Activated naive CD4-positive, alpha-beta T cell treated with Interleukin-2 at 50 U/mL for 16 hours (primary cell): ENCODE measurements around the gene IGHMBP2.
A peak's percentile ranks its signal among the peaks of the same experiment; 100 is the strongest.

Experiments
- DNase-seq: peaks from one replicate; pipeline ENCODE4 v3.0.0-alpha.2; 2020

Gene IGHMBP2

GRCh38 chr11:68890490-68891231, 13.0 kb upstream of the IGHMBP2 start:
- DNase-seq = no peak

- no peak for DNase-seq
Observed at GRCh38 chr11:68891351-68891948, 12.2 kb upstream of the IGHMBP2 start.

GRCh38 chr11:68892576-68892975, 11.1 kb upstream of the IGHMBP2 start:
- no peak for DNase-seq

GRCh38 chr11:68893282-68893681, 10.4 kb upstream of the IGHMBP2 start:
- DNase-seq = no peak

GRCh38 chr11:68896171-68896959, 7.3 kb upstream of the IGHMBP2 start:
- no peak for DNase-seq

GRCh38 chr11:68897441-68897840, 6.2 kb upstream of the IGHMBP2 start:
- no peak for DNase-seq

GRCh38 chr11:68900835-68901381, 2.8 kb upstream of the IGHMBP2 start:
- DNase-seq = no peak

- peak; percentile 30 for DNase-seq
Observed at GRCh38 chr11:68904248-68904847, 657 bp downstream of the IGHMBP2 start.

- no peak for DNase-seq
Observed at GRCh38 chr11:68905421-68906360, 2.0 kb downstream of the IGHMBP2 start.

GRCh38 chr11:68908273-68908672, 4.6 kb downstream of the IGHMBP2 start:
- no peak for DNase-seq

- no peak for DNase-seq
Observed at GRCh38 chr11:68910965-68911364, 7.3 kb downstream of the IGHMBP2 start.

GRCh38 chr11:68911731-68912130, 8.0 kb downstream of the IGHMBP2 start:
- DNase-seq = no peak

GRCh38 chr11:68912254-68912653, 8.6 kb downstream of the IGHMBP2 start:
- no peak for DNase-seq

GRCh38 chr11:68913188-68913587, 9.5 kb downstream of the IGHMBP2 start:
- no peak for DNase-seq

GRCh38 chr11:68914761-68915160, 11.1 kb downstream of the IGHMBP2 start:
- DNase-seq = no peak

GRCh38 chr11:68916439-68916838, 12.7 kb downstream of the IGHMBP2 start:
- no peak for DNase-seq

- no peak for DNase-seq
Observed at GRCh38 chr11:68923614-68924013, 19.9 kb downstream of the IGHMBP2 start.

GRCh38 chr11:68924073-68924925, 20.6 kb downstream of the IGHMBP2 start:
- DNase-seq = no peak

GRCh38 chr11:68925611-68926010, 21.9 kb downstream of the IGHMBP2 start:
- no peak for DNase-seq

- DNase-seq = no peak
Observed at GRCh38 chr11:68927280-68928135, 23.8 kb downstream of the IGHMBP2 start.
